Measurements from ENCODE around the gene ERGIC3.

ERGIC3 gene

DNA sequence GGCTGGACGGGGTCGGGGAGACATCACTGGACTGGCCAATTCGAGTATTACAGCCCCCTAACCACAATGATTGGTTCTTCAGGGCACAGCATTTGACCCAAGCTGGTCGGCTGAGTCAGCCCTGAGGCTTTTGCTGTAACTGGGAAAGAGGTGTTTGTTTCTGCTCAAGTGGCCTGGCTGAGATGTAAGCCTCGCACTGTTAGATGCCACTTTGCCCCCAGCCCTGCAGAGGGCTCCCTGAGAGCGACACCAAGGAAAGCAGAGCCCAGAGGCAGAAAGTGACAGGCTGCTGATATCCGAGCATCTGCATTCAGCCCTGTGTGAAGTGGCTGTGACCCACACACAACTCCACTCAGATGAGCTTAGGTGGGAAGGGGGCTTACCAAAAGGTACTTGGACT is 19.4 kb downstream of the ERGIC3 start:
- DNase-seq (ENCODE audit: low spot score), result peak; percentile 54

GRCh38 chr20:35561671-35562070 is 19.8 kb downstream of the ERGIC3 start:
- no peak for DNase-seq (ENCODE audit: low spot score)

DNA sequence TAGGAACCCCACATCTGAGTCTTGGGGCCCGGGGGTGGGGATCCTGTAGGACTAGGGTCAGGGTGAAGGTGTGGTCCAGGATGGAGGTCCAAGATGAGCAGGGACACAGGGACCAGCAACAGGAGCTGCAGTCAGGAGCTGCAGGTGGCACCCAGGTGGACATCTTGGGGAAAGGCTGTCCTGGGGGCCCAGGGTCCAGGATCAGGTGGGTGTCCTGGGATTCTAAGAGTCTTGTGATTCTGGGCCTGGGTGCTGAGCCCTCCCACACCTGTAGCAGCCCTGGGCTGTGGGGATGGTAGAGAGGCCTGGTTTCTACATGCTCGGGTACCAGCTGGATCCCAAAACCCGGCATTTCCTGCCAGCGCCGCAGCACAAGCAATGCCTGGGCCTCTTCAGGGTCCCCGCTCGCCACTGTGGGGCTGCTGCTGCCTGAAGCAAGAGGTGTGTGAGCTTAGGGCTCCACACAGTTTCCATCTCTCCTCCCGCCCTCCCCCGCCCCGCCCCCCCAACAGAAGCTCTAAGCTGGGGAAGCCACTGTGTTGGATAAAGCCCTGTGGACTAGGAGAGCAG is 20.7 kb downstream of the ERGIC3 start:
- DNase-seq (ENCODE audit: low spot score), result no peak

- no peak for DNase-seq (ENCODE audit: low spot score)
Observed at GRCh38 chr20:35563834-35564233, 22.0 kb downstream of the ERGIC3 start.

DNA sequence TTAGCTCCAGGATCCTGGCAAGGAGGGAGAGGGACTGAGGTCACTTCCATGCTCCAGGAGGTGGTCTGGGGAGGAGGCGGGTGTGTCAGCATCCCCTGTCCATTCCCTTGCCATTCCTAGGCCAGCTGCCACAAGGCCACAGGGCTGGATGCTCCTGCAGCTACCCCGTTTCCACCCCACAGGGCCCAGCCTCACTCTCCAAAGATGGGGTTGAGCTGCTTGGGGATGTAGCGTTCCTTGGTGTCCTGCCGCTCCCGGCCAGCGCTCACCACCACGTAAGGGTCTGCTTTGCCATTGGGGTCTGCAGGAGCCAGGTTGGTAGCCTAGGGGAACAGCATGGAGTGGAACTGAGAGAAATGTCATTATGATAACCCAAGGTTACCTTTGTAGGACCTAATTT is 23.0 kb downstream of the ERGIC3 start:
- no peak for DNase-seq (ENCODE audit: low spot score)

GRCh38 chr20:35568645-35569044 is 26.8 kb downstream of the ERGIC3 start:
- DNase-seq (ENCODE audit: low spot score), result no peak

GRCh38 chr20:35571555-35571954 is 29.7 kb downstream of the ERGIC3 start:
- no peak for DNase-seq (ENCODE audit: low spot score)

- DNase-seq (ENCODE audit: low spot score), result no peak
Observed at GRCh38 chr20:35572838-35573237, 31.0 kb downstream of the ERGIC3 start.

GRCh38 chr20:35575958-35576357 is 34.1 kb downstream of the ERGIC3 start:
- DNase-seq (ENCODE audit: low spot score), result no peak

- DNase-seq (ENCODE audit: low spot score), result no peak
Observed at GRCh38 chr20:35576816-35577215, 34.9 kb downstream of the ERGIC3 start.

GRCh38 chr20:35578469-35578868 is 36.6 kb downstream of the ERGIC3 start:
- DNase-seq (ENCODE audit: low spot score), result no peak

DNA sequence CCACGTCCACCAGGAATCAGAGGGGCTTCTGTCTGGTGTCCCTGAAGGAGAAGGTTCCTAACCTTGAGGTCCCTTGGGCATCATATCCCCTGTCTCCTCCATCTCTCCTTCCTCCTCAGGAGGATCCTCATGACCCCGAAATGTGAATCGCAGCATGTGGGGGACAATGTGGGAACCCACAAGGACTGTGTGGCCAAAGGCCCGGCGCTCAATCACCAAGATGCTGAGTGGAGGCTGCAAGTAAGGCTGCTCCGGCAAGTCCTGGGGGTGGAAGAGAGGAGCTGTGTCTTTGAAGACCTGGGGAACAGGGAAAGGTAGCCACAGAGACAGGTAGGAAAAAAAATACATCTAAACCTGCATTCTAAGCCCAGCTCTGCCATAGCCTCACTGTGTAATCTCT is 37.3 kb downstream of the ERGIC3 start:
- DNase-seq (ENCODE audit: low spot score), result no peak

- DNase-seq (ENCODE audit: low spot score), result no peak
Observed at GRCh38 chr20:35582131-35582530, 40.3 kb downstream of the ERGIC3 start.

DNA sequence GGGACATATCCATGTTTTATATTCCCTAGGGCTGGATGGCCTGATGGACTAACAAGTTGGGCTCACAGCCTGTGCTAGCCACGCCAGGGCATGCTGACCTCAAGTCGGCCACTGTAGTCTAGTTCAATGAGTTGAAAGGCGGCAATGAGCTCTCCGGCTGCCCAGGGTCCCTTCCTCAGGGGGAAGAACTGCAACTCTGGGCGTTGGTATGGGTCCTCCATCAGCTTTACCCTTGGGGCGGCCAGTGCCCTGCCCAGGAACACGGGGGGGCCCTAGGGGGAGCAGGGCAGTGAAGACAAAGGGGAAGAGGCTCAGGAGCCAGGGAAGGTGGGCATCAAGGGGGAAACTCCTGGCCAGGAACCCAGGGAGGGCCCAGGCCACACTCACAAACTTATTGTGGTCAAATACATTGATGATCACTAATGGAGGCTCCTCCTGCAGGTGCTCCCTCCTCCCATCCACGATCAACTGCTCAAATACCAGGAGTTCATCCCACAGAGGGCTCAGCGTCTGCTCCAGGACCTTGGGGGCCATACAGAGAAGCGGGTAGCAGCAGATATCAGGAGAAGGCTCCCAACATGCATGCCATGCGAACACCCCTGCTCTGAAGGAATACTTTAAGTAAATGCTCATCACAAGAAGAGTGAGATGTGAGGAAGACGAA is 41.0 kb downstream of the ERGIC3 start:
- DNase-seq (ENCODE audit: low spot score), result no peak

- no peak for DNase-seq (ENCODE audit: low spot score)
Observed at GRCh38 chr20:35583636-35584560, 42.0 kb downstream of the ERGIC3 start.

- no peak for DNase-seq (ENCODE audit: low spot score)
Observed at GRCh38 chr20:35586751-35587425, 45.0 kb downstream of the ERGIC3 start.

GRCh38 chr20:35587436-35587835 is 45.6 kb downstream of the ERGIC3 start:
- DNase-seq (ENCODE audit: low spot score), result no peak

DNA sequence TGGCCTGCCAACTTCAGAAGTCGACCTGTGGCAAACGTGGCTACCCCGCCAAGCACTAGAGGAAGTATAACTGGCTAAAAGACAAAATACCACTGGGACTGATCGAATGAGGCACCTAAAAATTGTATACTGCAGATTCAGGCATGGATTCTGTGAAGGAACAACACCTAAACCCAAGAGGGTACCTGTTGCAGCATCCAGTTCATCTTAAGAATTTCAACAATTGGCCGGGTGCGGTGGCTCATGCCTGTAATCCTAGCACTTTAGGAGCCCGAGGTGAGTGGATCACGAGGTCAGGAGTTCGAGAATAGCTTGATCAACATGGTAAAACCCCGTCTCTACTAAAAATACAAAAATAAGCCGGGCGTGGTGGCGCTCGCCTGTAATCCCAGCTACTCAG is 46.5 kb downstream of the ERGIC3 start:
- no peak for DNase-seq (ENCODE audit: low spot score)

- no peak for DNase-seq (ENCODE audit: low spot score)
Observed at GRCh38 chr20:35592339-35592974, 50.6 kb downstream of the ERGIC3 start.

- DNase-seq (ENCODE audit: low spot score), result no peak
Observed at GRCh38 chr20:35595456-35595855, 53.6 kb downstream of the ERGIC3 start.

DNA sequence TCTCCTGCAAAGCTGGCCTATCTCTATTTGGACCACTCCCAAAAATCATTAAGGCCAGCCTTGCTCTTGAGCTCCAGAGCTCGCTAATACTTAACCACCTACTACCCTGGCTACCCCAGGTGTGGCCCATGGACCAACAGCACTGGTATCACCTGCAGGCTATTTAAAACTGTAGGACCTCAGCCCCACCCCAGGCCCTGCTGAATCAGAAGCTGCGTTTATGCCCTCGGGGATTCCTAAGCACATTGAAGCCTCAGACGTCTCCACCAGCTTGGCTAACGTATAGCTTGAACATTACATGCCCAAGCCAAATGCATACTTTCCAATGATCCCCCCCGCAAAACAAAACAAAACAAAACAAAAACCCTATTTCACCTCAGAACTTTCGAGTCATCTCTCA is 54.0 kb downstream of the ERGIC3 start:
- DNase-seq (ENCODE audit: low spot score), result no peak

- no peak for DNase-seq (ENCODE audit: low spot score)
Observed at GRCh38 chr20:35597186-35597585, 55.3 kb downstream of the ERGIC3 start.

Measured in Ammon's horn (tissue), 1 donor.